Spleen (tissue), 7 donors: Measurements from ENCODE around the gene MRS2.
"Not testable (repeated sequence)": the region's sequence is repeated elsewhere in the genome, so short reads cannot be mapped to it uniquely, and the experiment has no call there.

Experiments
- CTCF ChIP-seq, 11 experiments: fragments of 200-600 bp in 7 of 11; fragments of 450-650 bp in 4 of 11; sonication (generic) in 4 of 11; IDR thresholded peaks in 8 of 11; conservative IDR thresholded peaks in 3 of 11; 1 replicate in 7 of 11; 2 replicates in 4 of 11; pipeline versions ENCODE4 v1.4.0 to v1.8.0; 2016 to 2021; ENCODE audit warnings: antibody characterized with exemption in 11 of 11, inconsistent platforms in 4 of 11, mild to moderate bottlenecking in 1 of 11
- POLR2A ChIP-seq, 3 donors: fragments of 450-650 bp; IDR thresholded peaks; one replicate each; pipeline ENCODE4 v1.5.1; 2017; ENCODE audit warnings: antibody characterized with exemption in 3 of 3, mild to moderate bottlenecking in 1 of 3
- POLR2AphosphoS5 ChIP-seq, 3 donors: sonication (generic); formaldehyde crosslinking; IDR thresholded peaks; one replicate each; pipeline ENCODE4 v1.5.1; 2017; ENCODE audit warnings: antibody characterized with exemption in 3 of 3
- donor health status: DM: no; HTN: no; CAD: no; lungs with moderate emphysema.
- donor health status: DM: no; HTN: no; CAD: no.
- donor health status: DM: no; HTN: no; CAD: no.

GRCh38 chr6:24384369-24385130 is 18.2 kb upstream of the MRS2 start:
- TF ChIP-seq POLR2A (IDR thresholded peaks at IDR 0.05); POLR2AphosphoS5 (IDR thresholded peaks at IDR 0.05); CTCF (IDR thresholded peaks at IDR 0.05 in 8 of 11, conservative IDR thresholded peaks at IDR 0.05 in 3 of 11): not testable (repeated sequence)
